GM19193 (cell line): Measurements from ENCODE around the gene SPACDR.

Experiments used
- POLR2A ChIP-seq: IDR thresholded peaks from 4 replicates; pipeline ENCODE4 v1.6.1; 2011; ENCODE audit not compliant: insufficient read depth, insufficient read length; ENCODE audit errors: extremely low read depth

The SPACDR gene

DNA sequence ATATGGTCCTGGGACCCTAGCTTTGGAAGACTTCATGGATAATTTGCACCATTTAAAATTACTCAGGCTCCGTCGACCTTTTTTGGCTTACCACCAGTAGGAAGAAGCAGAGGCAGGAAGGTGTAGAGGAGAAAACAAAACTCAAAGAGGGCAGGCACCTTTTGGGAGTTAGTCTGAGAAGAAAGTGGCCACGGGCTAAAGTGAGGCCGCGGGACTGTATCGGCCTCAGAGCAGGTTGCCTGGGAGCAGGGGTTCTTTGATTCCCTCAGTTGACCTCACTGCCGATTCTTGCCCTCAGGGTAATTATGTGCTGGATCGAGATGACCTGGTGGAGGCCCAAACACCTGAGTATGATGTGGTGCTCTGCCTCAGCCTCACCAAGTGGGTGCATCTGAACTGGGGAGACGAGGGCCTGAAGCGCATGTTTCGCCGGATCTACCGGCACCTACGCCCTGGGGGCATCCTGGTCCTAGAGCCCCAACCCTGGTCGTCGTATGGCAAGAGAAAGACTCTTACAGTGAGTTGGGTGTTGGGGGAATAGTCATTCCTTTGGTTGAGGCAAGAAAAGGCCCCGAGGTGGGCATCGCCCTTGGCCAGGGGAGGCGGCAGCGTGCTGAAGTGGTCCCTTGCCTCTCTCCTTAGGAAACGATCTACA lies 31.3 kb downstream of the SPACDR start:
- TF ChIP-seq POLR2A, result peak; percentile 25

DNA sequence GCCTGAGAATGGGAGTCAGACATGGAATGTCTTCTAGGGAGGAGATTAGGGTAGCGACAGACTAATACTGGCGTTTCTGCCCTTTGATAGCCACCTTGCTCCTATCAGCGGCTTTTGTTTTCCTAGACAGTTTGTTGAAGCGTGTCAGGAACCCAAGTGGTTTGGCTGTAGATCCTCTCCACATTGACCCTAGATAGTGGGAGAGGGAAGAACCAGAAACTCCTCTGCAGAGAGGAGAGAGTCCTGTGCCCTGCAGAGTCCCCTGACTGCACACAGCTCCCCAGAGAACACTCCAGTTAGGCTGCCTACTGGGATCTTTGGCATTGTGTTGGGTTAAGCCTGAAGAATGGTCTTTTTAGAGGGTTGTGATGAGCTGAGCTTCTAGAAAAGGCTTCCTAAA lies 32.0 kb downstream of the SPACDR start:
- no peak for TF ChIP-seq POLR2A

DNA sequence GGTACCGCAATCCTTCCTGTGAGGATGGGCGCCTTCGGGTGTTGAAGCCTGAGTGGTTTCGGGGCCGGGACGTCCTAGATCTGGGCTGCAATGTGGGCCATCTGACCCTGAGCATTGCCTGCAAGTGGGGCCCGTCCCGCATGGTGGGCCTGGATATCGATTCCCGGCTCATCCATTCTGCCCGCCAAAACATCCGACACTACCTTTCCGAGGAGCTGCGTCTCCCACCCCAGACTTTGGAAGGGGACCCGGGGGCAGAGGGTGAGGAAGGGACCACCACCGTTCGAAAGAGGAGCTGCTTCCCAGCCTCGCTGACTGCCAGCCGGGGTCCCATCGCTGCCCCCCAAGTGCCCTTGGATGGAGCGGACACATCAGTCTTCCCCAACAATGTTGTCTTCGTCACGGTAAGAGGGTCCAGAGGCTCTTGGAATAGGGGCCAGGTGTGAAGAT lies 32.7 kb downstream of the SPACDR start:
- TF ChIP-seq POLR2A, result no peak

DNA sequence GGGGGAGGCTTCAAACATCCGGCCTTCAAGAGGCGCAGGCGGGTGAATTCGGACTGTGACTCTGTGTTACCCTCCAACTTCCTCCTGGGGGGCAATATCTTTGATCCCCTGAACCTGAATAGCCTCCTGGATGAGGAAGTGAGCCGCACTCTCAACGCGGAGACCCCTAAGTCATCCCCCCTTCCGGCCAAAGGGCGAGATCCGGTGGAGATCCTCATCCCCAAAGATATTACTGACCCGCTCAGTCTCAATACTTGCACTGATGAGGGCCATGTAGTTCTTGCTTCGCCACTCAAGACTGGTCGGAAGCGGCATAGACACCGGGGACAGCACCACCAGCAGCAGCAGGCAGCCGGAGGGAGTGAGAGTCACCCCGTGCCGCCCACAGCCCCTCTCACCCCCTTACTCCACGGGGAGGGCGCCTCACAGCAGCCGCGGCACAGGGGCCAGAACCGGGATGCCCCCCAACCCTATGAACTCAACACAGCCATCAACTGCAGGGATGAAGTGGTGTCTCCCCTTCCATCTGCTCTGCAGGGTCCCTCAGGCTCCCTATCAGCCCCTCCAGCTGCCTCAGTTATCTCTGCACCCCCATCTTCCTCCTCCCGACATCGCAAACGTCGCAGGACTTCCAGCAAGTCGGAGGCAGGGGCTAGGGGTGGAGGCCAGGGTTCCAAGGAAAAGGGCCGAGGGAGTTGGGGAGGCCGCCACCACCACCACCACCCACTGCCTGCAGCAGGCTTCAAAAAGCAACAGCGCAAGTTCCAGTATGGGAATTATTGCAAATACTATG lies 33.4 kb downstream of the SPACDR start:
- TF ChIP-seq POLR2A, result peak; percentile 13

DNA sequence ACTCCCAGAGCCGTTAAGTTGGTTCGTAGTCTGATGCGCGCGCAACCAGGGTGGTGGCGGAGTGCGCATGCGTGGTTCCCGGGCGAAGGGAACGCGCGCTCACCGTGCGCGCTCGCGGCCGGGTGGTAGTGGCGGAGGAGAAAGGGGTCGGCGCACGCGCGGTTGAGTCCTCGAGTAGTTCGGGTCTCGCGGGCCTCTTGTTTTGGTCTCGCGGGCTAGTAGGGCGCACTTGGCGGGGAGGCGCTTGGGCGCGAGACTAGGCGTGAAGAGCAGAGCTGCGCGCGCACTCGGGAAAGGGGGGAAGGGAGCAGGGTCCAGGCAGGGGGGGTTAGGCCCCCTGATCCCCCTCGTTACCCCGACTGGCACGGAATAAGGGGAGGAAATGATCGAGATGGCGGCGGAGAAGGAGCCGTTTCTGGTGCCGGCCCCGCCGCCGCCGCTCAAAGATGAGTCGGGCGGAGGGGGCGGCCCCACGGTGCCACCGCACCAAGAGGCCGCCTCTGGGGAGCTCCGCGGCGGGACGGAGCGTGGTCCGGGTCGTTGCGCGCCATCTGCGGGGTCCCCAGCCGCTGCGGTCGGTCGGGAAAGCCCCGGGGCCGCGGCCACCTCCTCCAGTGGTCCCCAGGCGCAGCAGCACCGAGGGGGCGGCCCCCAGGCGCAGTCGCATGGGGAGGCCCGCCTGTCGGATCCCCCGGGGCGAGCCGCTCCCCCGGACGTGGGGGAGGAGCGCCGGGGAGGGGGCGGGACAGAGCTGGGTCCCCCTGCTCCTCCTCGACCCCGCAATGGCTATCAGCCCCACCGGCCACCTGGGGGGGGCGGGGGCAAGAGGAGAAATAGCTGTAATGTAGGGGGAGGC lies 34.2 kb downstream of the SPACDR start, which contains the start of gene MEPCE:
TSS of gene MEPCE (plus strand) at position 195 of the 856 bp plus-strand sequence. CDS start at position 383, 188 bp downstream.
- peak; percentile 13 for TF ChIP-seq POLR2A

DNA sequence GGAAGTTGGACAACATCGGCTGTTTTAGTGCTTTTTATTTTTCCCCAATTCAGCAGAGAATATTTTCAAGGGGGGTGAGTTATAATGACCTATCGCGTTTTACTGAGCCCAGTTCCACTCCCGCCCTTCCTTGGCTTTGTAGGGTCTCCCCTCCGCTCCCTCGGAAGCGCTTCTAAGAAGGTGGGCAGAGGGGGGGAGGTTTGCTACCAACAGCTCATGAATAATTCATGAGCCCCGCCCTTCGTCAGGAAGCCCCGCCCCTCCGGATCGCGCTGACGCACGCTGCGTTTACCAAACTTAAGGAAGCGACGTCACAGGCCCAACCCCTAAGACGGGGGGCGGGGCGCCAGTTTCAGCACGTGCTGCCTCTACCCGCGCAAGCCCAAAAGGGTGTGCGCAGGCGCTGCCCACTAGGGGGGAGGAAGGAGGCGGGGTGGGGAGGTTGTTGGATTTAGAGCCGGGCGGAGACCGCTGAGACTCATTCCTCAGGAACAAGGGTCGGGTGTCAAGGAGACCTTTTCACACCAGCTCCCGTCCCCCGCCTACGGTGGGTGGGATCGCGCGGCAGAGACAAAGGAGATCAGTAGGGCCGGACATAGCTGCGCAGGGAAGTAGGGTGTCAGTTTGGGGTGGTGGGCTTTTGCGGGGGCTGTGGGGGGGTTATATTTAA lies 35.0 kb downstream of the SPACDR start:
- peak; percentile 72 for TF ChIP-seq POLR2A

DNA sequence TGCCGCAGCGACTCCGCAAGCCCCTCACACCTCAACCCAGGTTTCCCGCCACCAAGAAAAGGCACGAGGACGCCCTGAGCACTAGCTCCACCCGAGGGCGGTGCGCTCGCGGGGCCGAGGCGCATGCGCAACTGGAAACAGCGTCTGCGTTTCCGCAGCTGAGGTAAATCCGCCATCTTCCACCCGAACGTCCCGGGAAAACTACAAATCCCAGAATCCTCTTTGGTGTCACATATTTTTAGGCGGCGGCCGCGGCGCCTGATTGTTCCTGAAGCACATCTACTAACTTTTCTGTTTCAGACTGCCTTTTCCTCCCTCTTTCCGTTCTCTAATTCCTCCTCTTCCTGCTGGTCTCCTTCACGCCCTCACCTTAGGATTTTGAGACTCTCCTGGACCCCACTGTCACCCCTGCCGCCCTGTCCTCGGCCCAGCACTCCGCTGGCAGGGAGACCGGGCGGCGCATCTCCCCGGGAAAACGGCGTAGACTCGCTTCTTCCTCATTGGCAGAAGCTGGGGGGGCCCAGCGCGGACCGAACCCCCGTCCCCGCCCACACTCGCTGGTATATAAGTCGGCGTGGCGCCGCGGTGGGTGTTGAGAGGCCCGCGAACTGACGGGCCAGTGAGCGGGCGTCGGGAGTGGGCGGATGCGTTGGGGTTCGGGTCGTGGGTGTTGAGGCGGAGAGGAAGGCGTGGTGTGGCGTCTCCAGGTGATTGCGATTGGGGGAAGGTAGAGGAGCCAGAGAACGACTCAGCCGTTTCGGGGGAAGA lies 35.7 kb downstream of the SPACDR start, which contains the start of gene ZCWPW1:
TSS of gene ZCWPW1 (minus strand) at position 505 of the 768 bp plus-strand sequence. CDS start 8,054 bp downstream, outside the sequence.
- TF ChIP-seq POLR2A, result peak; percentile 100

DNA sequence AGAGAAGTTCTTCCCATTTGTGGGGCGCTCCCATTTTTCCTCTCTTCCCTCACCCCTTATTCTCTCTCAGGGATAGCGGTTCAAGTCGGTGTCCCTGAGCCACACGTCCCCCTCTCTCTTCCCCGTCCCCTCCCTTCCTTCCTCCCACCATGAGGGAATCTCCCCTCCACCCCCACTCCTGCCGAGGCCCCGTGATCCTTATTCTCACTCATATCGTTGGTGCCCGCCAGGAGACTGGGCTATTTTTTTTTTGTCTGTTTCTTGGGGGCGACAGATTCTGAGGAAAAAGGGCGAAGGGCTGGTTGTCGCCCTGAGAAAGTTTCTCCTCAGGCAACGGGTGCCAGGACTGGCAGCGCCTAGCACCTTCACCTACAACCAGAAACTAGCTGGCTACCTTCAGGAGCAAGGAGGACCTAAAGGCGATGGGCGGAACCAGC lies 36.3 kb downstream of the SPACDR start:
- TF ChIP-seq POLR2A, result no peak

DNA sequence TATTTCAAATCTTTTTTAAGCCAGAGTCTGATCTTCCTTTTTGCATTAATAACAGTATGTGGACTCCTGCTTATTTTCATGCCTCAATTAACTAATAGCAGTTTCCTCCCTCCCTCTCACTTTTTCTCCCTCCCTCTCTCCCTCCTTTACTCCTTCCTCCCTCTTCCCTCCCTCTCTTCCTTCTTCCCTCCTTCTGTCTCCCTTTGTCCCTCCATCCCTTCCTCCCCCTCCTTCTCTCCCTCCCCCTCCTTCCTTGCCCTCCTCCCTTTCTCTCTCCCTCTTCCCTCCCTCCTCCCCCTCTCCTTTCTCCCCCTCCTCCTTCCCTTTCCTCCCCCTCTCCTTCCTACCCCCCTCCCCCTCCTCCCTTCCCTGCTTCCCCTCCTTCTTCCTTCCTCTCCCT lies 37.5 kb downstream of the SPACDR start:
- no peak for TF ChIP-seq POLR2A

DNA sequence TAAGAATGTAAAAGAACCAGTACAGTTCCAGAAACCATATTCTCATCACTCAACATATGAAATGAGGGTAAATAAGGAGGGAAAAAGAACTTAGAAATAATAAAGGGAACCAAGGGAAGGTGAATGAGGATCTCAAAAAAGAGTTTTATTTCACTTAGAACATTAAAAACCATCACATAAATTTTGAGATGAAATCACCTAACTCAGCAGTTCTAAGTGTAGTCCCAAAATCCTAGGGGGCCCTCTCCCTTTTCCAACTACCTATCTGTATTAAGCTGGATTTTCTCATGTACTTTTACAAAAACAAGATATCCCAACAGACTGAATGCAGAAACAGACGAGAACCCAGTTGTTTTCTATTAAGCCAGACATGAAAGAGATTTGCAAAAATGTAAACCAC lies 38.7 kb downstream of the SPACDR start:
- no peak for TF ChIP-seq POLR2A

DNA sequence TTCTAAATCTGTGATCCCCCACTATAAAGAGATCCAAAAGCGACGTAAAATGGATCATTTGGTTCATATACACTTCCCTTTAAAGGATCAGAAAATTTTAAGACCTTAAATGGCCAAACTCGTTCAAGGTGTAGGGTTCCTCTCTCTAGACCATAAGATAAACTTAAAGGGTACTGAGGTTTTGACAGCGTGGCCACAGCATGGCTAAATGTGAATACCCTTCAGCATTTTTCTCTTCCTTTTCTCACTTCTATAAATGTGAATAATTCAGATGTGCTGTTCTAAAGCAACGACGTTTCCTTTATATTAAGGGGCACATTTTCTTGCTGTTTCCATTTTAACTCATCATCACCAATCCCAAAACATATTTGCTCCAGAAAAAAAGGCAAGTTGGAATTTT lies 40.7 kb downstream of the SPACDR start:
- no peak for TF ChIP-seq POLR2A

DNA sequence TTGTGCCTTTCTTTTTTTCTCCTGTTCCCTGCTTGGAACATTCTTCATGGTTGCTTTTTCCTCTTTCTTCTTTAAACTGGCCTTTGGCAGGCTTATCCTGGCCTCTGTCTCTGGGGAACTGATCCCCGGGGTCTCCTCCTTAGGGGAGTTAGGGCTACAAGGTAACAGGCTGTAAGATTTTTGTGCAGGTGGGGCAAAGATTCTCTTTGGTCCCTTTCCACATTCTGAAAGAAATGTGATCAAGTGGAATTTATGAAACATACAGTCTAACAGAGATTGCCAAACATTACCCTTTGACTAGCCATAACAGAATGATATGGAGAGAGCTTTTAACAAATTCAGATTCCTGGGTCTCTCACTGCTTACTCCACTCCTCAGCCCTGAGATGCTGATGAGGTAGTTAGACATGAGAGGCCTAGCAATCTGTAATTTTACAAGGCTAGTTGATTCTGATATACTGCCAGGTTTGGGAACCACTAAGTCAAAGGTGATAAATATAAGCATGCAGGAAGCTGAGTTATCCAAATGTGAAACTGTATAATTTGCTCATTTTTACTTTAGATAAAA lies 44.3 kb downstream of the SPACDR start:
- no peak for TF ChIP-seq POLR2A

DNA sequence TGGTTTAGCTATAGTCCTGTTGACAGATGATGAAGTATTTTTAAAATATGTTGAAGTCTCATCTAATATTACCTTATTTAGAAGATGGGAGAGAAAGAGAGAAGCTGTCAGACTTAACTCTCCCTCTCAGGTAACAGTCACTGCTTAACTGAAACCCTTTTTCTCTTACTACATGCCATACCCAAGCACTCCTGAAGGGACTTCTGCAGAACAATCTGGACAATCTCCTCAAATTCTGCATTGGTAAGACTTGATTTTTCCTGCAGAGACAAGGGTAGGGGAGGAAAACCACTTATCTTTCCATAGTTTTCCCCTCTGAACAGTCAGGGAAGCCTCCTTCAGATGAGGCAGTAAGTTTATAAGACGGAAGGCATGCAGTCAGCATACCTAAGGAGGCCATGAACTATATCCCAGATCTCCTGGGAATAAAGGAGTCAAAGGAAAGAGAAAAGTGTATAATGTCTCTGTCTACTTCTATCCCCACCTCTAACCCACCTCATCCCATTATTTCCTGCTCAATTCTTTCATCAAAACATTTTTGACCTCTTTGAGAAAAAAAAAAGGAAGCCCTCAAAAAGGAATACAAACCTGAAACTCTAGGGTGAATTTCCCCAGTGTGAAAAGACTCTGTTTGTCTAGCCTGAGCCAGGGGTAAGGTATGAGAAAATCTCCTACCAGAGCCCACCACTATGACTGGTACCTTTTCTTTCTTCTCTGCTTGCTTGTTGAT lies 45.0 kb downstream of the SPACDR start:
- no peak for TF ChIP-seq POLR2A
